GM20000 (cell line): ENCODE measurements around the gene NAT10.
"Not testable (repeated sequence)": the region's sequence is repeated elsewhere in the genome, so short reads cannot be mapped to it uniquely, and the experiment has no call there.

ENCODE experiments used
- DNase-seq: peaks from one replicate; pipeline ENCODE4 v3.0.0; 2012; ENCODE audit warnings: low spot score
- TF ChIP-seq, protein P1 (sequence below): IDR thresholded peaks from 2 replicates; pipeline ENCODE4 v1.5.1; 2012; ENCODE audit warnings: mild to moderate bottlenecking, control low read depth; ENCODE audit errors: extremely low read depth, missing control alignments

The NAT10 gene

DNA sequence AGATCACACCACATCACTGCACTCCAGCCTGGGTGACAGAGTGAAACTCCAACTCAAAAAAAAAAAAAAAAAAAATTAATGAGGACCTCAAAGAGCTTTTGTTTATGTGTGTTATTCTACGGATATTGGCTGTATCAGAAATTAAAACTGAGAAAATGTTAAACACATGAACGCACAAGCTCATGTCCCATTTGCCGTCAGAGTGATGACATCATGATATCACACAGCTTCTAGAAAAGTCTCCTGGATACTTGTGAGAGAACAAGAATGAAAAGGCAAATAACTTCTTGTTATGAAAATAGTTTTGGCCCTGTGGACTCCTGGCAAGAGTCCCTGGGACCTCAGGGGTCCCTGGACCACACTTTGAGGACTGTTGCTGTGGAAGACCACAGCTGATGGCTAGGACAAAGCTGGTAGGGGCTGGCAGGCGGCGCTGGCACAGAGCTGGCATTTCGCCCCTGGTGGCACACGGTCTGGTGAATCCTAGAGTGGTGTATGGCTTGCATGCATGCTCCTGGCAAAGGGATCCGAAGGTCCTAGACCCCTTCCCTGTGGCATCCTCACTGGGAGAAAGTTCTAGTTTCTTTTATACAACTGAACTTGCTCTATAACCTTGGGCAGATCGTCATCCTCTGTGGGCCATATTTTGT, 73.7 kb downstream of the NAT10 start:
- TF ChIP-seq, protein P1, sequence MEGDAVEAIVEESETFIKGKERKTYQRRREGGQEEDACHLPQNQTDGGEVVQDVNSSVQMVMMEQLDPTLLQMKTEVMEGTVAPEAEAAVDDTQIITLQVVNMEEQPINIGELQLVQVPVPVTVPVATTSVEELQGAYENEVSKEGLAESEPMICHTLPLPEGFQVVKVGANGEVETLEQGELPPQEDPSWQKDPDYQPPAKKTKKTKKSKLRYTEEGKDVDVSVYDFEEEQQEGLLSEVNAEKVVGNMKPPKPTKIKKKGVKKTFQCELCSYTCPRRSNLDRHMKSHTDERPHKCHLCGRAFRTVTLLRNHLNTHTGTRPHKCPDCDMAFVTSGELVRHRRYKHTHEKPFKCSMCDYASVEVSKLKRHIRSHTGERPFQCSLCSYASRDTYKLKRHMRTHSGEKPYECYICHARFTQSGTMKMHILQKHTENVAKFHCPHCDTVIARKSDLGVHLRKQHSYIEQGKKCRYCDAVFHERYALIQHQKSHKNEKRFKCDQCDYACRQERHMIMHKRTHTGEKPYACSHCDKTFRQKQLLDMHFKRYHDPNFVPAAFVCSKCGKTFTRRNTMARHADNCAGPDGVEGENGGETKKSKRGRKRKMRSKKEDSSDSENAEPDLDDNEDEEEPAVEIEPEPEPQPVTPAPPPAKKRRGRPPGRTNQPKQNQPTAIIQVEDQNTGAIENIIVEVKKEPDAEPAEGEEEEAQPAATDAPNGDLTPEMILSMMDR: no peak
- DNase-seq: no peak

DNA sequence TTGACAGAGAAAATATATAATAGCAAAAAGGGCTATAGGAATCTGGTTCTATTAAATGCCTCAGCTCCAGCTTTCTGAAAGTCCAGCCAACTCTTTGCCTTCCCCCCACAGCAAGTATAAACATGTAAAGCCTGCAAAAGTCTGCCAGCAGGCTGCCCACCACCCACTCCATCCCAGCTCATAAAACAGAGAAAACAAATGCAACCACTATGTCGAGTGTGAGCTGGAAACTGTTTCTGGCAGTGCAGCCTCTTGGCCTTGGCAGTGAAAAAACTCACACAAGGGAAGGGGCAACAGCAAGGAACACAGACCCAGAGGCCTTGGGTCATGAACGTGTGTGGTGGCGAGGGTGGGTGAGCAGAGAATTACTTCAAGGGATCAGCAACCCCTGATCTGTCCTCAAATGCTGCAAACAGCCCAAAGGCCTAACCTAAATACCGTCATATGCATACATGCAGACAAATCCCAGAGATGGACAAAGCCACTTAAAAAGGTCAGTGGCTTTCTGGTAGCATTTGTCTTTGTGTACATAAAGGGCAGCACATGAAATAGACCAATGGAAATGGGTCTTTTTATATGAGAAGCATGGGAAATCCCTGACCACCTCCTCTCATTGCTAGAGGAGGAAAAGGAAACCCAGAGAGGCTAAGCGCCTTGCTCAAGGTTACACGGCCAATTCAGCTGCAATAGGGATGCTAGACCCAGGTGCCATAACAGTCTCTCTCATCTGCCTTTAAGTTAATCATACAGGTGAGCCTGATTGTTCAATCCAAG, 74.8 kb downstream of the NAT10 start:
- TF ChIP-seq, protein P1: no peak
- DNase-seq: peak; percentile 60

DNA sequence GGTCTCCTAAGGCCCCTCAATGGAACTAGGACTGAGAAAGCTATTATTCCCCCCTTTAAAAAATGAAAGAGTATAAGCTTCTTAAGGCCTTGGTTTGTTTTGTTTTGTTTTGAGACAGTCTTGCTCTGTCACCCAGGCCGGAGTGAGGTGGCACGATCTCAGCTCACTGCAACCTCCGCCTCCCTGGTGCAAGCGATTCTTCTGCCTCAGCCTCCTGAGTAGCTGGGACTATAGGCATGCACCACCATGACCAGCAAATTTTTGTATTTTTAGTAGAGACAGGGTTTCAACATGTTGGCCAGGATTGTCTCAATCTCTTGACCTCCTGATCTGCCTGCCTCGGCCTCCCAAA, 75.4 kb downstream of the NAT10 start:
- DNase-seq: not testable (repeated sequence)

DNA sequence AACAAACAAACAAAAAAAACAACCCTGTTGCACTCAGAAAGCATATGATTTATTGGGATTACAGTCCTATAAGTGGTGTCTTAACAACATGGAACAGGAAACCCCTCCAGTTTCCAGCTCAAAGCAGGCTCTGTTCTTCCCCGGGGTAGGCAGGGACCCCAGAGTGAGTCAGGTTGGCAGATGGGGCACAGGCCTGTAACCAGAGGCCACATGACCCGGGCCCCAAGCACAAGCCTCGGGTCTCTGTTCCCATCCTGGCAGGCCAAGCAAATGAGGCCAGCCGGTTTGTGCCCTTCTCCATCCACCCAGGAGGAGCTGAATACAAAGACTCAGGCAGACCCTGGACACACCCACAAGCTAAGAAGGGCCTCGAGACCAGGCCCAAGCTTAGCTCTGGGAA, 75.8 kb downstream of the NAT10 start:
- DNase-seq: no peak
- TF ChIP-seq, protein P1: no peak

DNA sequence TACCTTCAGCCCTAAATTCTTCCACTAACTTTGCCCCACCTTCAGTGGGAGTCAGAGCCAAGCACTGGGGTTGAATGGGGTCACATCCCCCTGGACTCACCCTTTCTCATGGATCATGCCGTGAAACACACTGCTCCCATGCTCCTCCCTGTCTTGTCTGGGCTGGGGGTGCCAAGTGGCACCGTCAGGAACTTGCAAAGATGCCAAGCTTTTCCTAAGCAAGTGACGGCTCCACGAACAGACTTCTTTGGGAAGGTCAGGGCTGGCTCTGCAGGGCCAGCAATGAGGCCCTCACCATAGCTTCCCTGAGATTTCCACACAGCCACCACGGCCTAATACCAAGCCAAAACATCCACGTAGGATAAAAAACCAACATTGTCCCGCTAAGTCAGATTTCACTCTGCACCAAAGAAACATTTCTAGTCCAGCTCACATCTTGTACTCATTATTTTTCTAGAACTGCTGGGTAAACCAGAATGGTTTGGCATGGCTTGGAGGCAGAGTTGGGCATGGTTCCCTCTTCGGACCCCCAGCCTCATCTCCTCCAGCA, 76.5 kb downstream of the NAT10 start:
- TF ChIP-seq, protein P1: no peak
- DNase-seq: no peak

DNA sequence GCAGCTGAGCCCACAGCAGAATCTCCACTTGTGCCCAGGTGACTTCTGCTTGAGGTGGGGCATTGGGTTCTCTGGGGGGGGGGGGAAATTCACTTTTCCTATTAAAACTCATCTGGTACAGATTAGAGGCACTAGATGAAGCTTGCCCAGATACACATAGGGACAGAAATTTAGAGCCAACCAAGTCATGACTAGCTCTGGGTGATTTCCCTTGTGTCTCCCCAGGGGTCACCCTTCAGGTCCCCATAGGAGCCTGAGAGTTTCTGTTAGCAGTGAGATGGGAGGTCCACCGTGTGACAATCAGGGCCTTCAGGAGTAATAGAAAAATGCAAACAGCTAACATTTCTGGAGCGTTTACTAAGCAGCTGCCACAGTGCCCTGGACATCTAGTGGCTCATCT, 77.0 kb downstream of the NAT10 start:
- TF ChIP-seq, protein P1: no peak
- DNase-seq: no peak

DNA sequence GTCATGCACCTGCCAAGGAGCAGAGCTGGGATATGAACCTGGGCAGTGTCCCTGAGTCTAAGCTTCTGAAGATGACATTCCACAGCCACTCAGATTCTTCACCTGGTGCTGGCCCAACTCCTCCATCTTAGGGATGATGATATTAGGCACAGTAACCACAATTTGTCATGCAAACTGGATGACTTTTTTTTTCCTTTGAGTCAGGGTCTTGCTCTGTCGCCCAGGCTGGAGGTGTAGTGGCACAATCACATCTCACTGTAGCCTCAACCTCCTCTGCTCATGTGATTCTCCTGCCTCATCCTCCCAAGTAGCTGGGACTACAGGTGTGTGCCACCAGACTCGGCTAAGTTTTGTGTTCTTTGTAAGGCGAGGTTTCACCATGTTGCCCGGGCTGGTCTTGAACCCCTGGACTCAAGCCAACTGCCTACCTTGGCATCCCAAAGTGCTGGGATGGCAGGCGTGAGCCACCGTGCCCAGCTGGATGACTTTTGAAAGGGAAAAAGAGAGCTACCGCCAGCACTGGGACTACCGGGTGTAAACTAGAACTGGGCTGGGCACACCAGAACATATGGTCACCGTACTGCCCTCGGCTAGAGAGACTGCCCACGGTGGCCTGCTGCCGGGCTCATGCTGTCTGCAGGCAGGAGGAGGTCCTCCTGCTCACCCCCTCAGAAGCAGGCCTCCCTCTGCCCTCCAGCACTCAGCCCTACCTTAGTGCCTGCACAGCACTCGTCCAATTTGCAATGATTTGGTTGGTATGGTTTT, 77.7 kb downstream of the NAT10 start:
- DNase-seq: no peak
- TF ChIP-seq, protein P1: no peak
